Epithelial cell of esophagus (primary cell): ENCODE results near the gene FOSL1.
A peak's percentile ranks its signal among the peaks of the same experiment; 100 is the strongest.

ENCODE experiments used
- DNase-seq: peaks from one replicate; pipeline ENCODE4 v3.0.0; 2010; ENCODE audit warnings: low read depth
- H3K4me3 ChIP-seq: 2 replicates; pipeline ENCODE4 v1.5.1; 2011; ENCODE audit warnings: mild to moderate bottlenecking, low read length, control low read depth
- TF ChIP-seq, protein P1 (sequence below): IDR thresholded peaks from 2 replicates; pipeline ENCODE4 v1.5.1; 2011; ENCODE audit warnings: low read depth, mild to moderate bottlenecking, low read length, control low read depth, inconsistent platforms; ENCODE audit not compliant: insufficient read depth; ENCODE audit errors: missing control alignments

The FOSL1 gene

DNA sequence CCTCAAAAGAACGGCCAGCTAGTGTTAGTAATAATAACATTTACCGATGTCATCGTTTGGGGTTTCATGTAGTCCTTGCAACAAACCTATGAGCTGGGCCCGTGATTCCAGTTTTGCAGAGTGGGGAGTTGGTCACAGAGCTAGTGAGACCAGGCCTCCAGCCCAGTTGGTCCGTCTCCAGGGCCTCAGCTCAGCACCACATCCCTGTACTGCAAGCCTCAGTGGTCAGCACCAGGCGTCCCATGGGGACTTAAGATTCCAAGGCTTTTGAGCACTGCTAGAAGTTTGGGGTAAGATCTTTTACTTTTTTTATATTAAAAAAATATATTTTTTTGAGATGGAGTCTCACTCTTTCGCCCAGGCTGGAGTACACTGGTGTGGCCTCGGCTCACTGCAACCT, 44.0 kb upstream of the FOSL1 start:
- no peak overlapping the region for H3K4me3 ChIP-seq
- TF ChIP-seq, protein P1, sequence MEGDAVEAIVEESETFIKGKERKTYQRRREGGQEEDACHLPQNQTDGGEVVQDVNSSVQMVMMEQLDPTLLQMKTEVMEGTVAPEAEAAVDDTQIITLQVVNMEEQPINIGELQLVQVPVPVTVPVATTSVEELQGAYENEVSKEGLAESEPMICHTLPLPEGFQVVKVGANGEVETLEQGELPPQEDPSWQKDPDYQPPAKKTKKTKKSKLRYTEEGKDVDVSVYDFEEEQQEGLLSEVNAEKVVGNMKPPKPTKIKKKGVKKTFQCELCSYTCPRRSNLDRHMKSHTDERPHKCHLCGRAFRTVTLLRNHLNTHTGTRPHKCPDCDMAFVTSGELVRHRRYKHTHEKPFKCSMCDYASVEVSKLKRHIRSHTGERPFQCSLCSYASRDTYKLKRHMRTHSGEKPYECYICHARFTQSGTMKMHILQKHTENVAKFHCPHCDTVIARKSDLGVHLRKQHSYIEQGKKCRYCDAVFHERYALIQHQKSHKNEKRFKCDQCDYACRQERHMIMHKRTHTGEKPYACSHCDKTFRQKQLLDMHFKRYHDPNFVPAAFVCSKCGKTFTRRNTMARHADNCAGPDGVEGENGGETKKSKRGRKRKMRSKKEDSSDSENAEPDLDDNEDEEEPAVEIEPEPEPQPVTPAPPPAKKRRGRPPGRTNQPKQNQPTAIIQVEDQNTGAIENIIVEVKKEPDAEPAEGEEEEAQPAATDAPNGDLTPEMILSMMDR, result no peak
- no peak for DNase-seq

DNA sequence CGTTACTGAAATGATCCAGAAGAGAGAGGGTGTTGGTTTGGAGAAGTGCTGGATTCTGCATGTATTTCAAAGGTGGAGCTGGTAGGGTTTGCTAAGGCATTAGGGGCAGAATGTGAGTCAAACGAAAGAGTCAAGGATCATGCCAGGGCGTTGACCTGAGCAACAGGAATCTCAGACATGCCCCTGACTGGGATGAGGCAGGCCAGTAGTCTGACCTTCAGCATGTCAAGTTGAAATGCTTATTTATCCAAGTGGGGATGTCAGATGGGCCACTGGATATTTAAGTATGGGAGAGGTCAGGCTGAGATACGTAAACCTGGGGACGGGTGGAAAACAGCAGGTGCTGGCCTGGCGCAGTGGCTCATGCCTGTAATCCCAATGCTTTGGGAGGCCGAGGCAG, 42.3 kb upstream of the FOSL1 start:
- no peak for DNase-seq
- TF ChIP-seq, protein P1, result no peak
- no peak overlapping the region for H3K4me3 ChIP-seq

DNA sequence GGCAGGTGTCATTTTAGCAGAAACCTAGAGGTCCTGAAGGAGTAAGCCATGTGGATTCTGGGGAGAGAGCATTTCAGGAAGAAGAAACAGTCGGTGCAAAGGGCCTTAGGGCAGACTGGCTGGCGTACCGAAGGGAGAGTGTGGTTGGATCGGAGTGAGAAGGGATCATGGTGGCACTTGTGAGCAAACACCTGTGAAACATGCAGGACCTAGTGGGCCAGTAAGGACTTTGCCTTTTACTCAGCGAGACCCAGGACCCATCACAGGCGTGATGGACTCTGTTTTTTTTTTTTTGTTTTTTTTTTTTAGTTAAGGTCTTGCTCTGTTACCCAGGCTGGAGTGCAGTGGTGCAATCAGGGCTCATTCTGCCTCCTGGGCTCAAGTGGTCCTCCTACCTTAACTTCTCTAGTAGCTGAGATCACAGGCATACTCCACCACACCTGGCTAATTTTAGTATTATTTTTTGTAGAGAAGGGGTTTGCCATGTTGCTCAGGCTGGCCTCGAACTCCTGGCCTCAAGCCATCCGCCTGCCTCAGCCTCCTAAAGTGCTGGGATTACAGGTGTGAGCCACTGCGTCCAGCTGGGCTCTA, 41.6 kb upstream of the FOSL1 start:
- no peak for DNase-seq
- H3K4me3 ChIP-seq, result no peak overlapping the region
- TF ChIP-seq, protein P1, result no peak

DNA sequence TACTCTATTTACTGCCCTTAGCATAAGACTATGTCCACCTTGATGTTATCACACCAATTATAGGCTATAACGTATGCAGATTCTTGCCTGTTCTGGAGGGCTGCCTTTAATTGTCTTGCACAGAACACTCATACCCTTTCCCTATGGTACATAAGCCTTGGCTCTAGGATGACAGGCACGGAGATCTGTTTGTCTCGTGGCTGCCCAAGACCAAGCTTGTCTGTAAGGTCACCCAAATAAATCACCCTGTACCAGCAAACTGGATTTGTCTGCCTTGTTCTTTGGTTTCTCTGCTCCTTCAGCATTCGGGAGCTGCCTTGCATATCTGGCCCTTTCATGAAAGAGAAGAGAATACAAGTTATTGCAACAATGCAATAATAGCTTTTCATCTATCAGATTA, 37.6 kb upstream of the FOSL1 start:
- no peak overlapping the region for H3K4me3 ChIP-seq
- TF ChIP-seq, protein P1, result no peak
- no peak for DNase-seq

DNA sequence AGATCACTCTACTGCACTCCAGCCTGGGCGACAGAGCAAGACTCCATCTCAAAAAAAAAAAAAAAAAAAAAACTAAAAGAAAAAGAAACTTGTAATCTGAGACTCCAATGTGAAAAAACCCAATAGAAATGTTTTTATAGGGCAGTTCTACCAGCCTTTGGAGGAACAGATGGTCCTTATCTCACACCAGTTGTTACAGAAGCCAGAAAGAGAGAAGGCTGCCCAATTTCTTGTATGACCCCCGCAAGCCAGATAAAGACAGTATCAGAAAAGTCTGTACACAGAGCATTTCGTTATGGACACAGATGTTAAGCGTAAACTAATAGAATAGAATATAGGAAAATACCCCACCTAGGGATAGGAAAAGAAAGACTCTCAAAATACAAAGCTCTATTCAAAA, 33.8 kb upstream of the FOSL1 start:
- no peak for DNase-seq
- TF ChIP-seq, protein P1, result no peak

DNA sequence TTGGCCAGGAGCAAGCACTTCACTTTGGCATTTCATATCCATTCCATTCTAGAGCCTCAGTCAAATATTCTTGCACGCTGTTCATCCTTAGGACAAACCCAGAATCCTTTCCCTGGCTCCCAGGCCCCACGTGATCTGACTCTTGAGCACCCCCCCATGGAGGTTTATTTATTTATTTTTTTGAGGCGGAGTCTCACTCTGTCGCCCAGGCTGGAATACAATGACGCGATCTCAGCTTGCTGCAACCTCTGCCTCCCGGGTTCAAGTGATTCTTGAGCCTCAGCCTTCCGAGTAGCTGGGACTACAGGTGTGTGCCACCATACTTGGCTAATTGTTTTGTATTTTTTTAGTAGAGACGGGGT, 32.4 kb upstream of the FOSL1 start:
- H3K4me3 ChIP-seq, result no peak overlapping the region
- peak; percentile 24 for DNase-seq
- TF ChIP-seq, protein P1, result no peak

More for the DNA sequence above, 33.8 kb upstream of the FOSL1 start:
- H3K4me3 ChIP-seq, result no peak overlapping the region
